H9 (cell line): Measurements from ENCODE around the gene TMEM245. TPM values are rescaled to one million over a fixed set of nuclear protein-coding genes. Genes with fewer than 3 reads are reported as not detected.

ENCODE experiments used
- DNase-seq: peaks from one replicate; pipeline ENCODE4 v3.0.0-alpha.2; 2017
- H2AFZ ChIP-seq: one replicate; pipeline ENCODE4 v1.6.1; 2013; ENCODE audit warnings: mild to moderate bottlenecking, low read length, control low read depth, moderate library complexity
- H2AK5ac ChIP-seq: 2 replicates; pipeline ENCODE4 v1.6.1; 2013; ENCODE audit warnings: low read length, control low read depth, mixed read lengths; ENCODE audit not compliant: insufficient read length
- H2BK120ac ChIP-seq: one replicate; pipeline ENCODE4 v1.6.1; 2013; ENCODE audit warnings: low read depth, mild to moderate bottlenecking, low read length, control low read depth, inconsistent platforms; ENCODE audit not compliant: poor library complexity, severe bottlenecking
- H2BK12ac ChIP-seq: 2 replicates; pipeline ENCODE4 v1.6.1; 2013; ENCODE audit warnings: low read length, control low read depth, mixed read lengths, low read depth; ENCODE audit not compliant: insufficient read length
- H2BK15ac ChIP-seq: 2 replicates; pipeline ENCODE4 v1.6.1; 2013; ENCODE audit warnings: low read depth, low read length, control low read depth
- H2BK20ac ChIP-seq: one replicate; pipeline ENCODE4 v1.6.1; 2013; ENCODE audit warnings: low read depth, mild to moderate bottlenecking, low read length, control low read depth, inconsistent platforms; ENCODE audit not compliant: poor library complexity, severe bottlenecking
- H2BK5ac ChIP-seq: 2 replicates; pipeline ENCODE4 v1.6.1; 2013; ENCODE audit warnings: low read length, control low read depth, mixed read lengths; ENCODE audit not compliant: insufficient read length
- H3K14ac ChIP-seq: 2 replicates; pipeline ENCODE4 v1.6.1; 2013; ENCODE audit warnings: low read length, control low read depth; ENCODE audit not compliant: insufficient read depth
- H3K18ac ChIP-seq: 2 replicates; pipeline ENCODE4 v1.6.1; 2013; ENCODE audit warnings: low read depth, mild to moderate bottlenecking, mixed read lengths, low read length, control low read depth; ENCODE audit not compliant: insufficient read length
- H3K23ac ChIP-seq: 2 replicates; pipeline ENCODE4 v1.6.1; 2013; ENCODE audit warnings: low read length, control low read depth, mixed read lengths, low read depth; ENCODE audit not compliant: insufficient read length
- H3K23me2 ChIP-seq: 2 replicates; pipeline ENCODE4 v1.6.1; 2013; ENCODE audit warnings: low read depth, mild to moderate bottlenecking, mixed read lengths, low read length, control low read depth; ENCODE audit not compliant: insufficient read length, poor library complexity, severe bottlenecking
- H3K27ac ChIP-seq: 2 replicates; pipeline ENCODE4 v1.5.1; 2013; ENCODE audit warnings: low read length, control low read depth, mixed read lengths, low read depth; ENCODE audit not compliant: insufficient read length
- H3K27me3 ChIP-seq: 2 replicates; pipeline ENCODE4 v1.6.1; 2013; ENCODE audit warnings: low read length, control low read depth, inconsistent platforms; ENCODE audit not compliant: insufficient read depth
- H3K4ac ChIP-seq: 2 replicates; pipeline ENCODE4 v1.6.1; 2013; ENCODE audit warnings: low read depth, mild to moderate bottlenecking, control low read depth, inconsistent platforms, low read length, moderate library complexity
- H3K4me1 ChIP-seq: 2 replicates; pipeline ENCODE4 v1.6.1; 2013; ENCODE audit warnings: low read length, control low read depth, inconsistent platforms; ENCODE audit not compliant: insufficient read depth
- H3K4me2 ChIP-seq: 2 replicates; pipeline ENCODE4 v1.6.1; 2013; ENCODE audit warnings: low read length, control low read depth, mixed read lengths; ENCODE audit not compliant: insufficient read length, insufficient read depth
- H3K56ac ChIP-seq: 2 replicates; pipeline ENCODE4 v1.6.1; 2013; ENCODE audit warnings: low read depth, mild to moderate bottlenecking, mixed read lengths, low read length, control low read depth; ENCODE audit not compliant: insufficient read length
- H3K79me1 ChIP-seq: 2 replicates; pipeline ENCODE4 v1.6.1; 2013; ENCODE audit warnings: low read depth, mild to moderate bottlenecking, moderate library complexity, low read length, control low read depth, inconsistent platforms; ENCODE audit not compliant: insufficient read depth, poor library complexity, severe bottlenecking
- H3K79me2 ChIP-seq: 2 replicates; pipeline ENCODE4 v1.6.1; 2013; ENCODE audit warnings: low read length, control low read depth, inconsistent platforms; ENCODE audit not compliant: insufficient read depth
- H3K9ac ChIP-seq: 2 replicates; pipeline ENCODE4 v1.6.1; 2013; ENCODE audit warnings: low read length, control low read depth, mixed read lengths; ENCODE audit not compliant: insufficient read length; ENCODE audit errors: extremely low read depth
- H3K9me3 ChIP-seq: one replicate; pipeline ENCODE4 v1.6.1; 2013; ENCODE audit warnings: low read depth, low read length, inconsistent platforms; ENCODE audit not compliant: control insufficient read depth
- H3T11ph ChIP-seq: one replicate; pipeline ENCODE4 v1.6.1; 2013; ENCODE audit warnings: mild to moderate bottlenecking, low read length, control low read depth, inconsistent platforms
- H4K20me1 ChIP-seq: one replicate; pipeline ENCODE4 v1.6.1; 2013; ENCODE audit not compliant: control insufficient read depth, insufficient read length, insufficient read depth
- H4K5ac ChIP-seq: 2 replicates; pipeline ENCODE4 v1.6.1; 2013; ENCODE audit warnings: low read depth, mild to moderate bottlenecking, mixed read lengths, low read length, control low read depth; ENCODE audit not compliant: insufficient read length
- H4K8ac ChIP-seq: replicated peaks from 2 replicates; pipeline ENCODE4 v1.6.1; 2013; ENCODE audit warnings: low read length, control low read depth, mixed read lengths, low read depth; ENCODE audit not compliant: insufficient read length
- H4K91ac ChIP-seq: 2 replicates; pipeline ENCODE4 v1.6.1; 2013; ENCODE audit warnings: low read depth, mild to moderate bottlenecking, moderate library complexity, mixed read lengths, low read length, control low read depth; ENCODE audit not compliant: insufficient read length
- H3K27ac Mint-ChIP-seq, 3 experiments: 2 replicates in 2 of 3; 3 replicates in 1 of 3; pipeline ENCODE4 v1.8.0; 2020 to 2021; ENCODE audit warnings: mixed read lengths in 3 of 3, mild to moderate bottlenecking in 1 of 3, moderate library complexity in 1 of 3
- H3K27me3 Mint-ChIP-seq: 2 replicates; pipeline ENCODE4 v1.8.0; 2021; ENCODE audit warnings: low read depth, mild to moderate bottlenecking, moderate library complexity, mixed read lengths
- H3K36me3 Mint-ChIP-seq, 3 experiments: 2 replicates in 2 of 3; 3 replicates in 1 of 3; pipeline ENCODE4 v1.8.0; 2020 to 2021; ENCODE audit warnings: low read depth in 3 of 3, mixed read lengths in 3 of 3; ENCODE audit not compliant: insufficient read depth in 1 of 3
- H3K4me1 Mint-ChIP-seq, 2 experiments: 2 replicates each; pipeline ENCODE4 v1.8.0; 2020; ENCODE audit warnings: mixed read lengths in 2 of 2
- H3K4me3 Mint-ChIP-seq, 2 experiments: 2 replicates in 1 of 2; 3 replicates in 1 of 2; pipeline ENCODE4 v1.8.0; 2020 to 2021; ENCODE audit warnings: mild to moderate bottlenecking in 2 of 2, mixed read lengths in 2 of 2, moderate library complexity in 1 of 2
- H3K9me3 Mint-ChIP-seq, 2 experiments: 2 replicates in 1 of 2; 3 replicates in 1 of 2; pipeline ENCODE4 v1.8.0; 2020; ENCODE audit warnings: mild to moderate bottlenecking in 2 of 2, mixed read lengths in 2 of 2, moderate library complexity in 1 of 2
- CTCF ChIP-seq: fragments of 200-600 bp; sonication (generic); conservative IDR thresholded peaks from 3 replicates; pipeline ENCODE4 v1.8.0; 2021; ENCODE audit warnings: antibody characterized with exemption, mild to moderate bottlenecking
- WGBS: extraction: QIAGEN DNeasy Blood & Tissue Kit; methylation state at CpG from one replicate; pipeline ENCODE4 v1.1.7; 2013; ENCODE audit warnings: missing lambda C conversion rate, low lambda C conversion rate, mixed read lengths; ENCODE audit not compliant: insufficient read length; ENCODE audit errors: extremely low coverage; 5-methylcytosine and 5-hydroxymethylcytosine counted together
- total RNA-seq: library from RNA; stranded (reverse); gene quantifications from 2 replicates; pipeline ENCODE4 v1.2.1, GENCODE V29; 2021

TMEM245 gene
- total RNA-seq, 1 experiment from 2014 or later, result 37.9 TPM

GRCh38 chr9:109063760-109064159, 56.0 kb downstream of the TMEM245 start:
- Histone ChIP-seq H3K4me1 (no peaks in the 10 kb centered on the region), H3K56ac (no peak overlapping the region), H2BK20ac (no peak overlapping the region), H3K4ac (no peak overlapping the region), H3K9ac (no peak overlapping the region), H2BK12ac (no peak overlapping the region), H3K27me3 (no peaks in the 10 kb centered on the region), H4K91ac (no peak overlapping the region), H2AK5ac (no peak overlapping the region), H3K14ac (no peak overlapping the region), H2BK5ac (no peak overlapping the region), H3K23ac (no peak overlapping the region), H3K79me1 (no peaks in the 10 kb centered on the region), H3K18ac (no peak overlapping the region), H2AFZ (no peak overlapping the region), H3K9me3 (no peaks in the 10 kb centered on the region), H3K79me2 (no peaks in the 10 kb centered on the region), H3T11ph (no peak overlapping the region), H2BK15ac (no peak overlapping the region), H3K23me2 (no peaks in the 10 kb centered on the region), H4K20me1 (no peaks in the 10 kb centered on the region), H3K27ac (no peak overlapping the region), H4K8ac (no peak overlapping the region), H2BK120ac (no peak overlapping the region), H4K5ac (no peak overlapping the region), H3K4me2 (no peak overlapping the region)
- no peaks in the 10 kb centered on the region for H3K4me1 Mint-ChIP-seq
- peaks cover 25 to 62% (median 55%) of the 10 kb centered on the region in 3 experiments; a peak in 6 of 7 replicates for H3K36me3 Mint-ChIP-seq
- H3K27ac Mint-ChIP-seq, result peak overlapping the region in 1 of 3 experiments; percentile 13; a peak in 1 of 7 replicates
- WGBS, result no CpG with 5 or more reads among the region's 2 CpGs
- H3K4me3 Mint-ChIP-seq, result no peak overlapping the region
- no peak for DNase-seq
- TF ChIP-seq CTCF, result no peak
- H3K27me3 Mint-ChIP-seq, result no peaks in the 10 kb centered on the region
- no peaks in the 10 kb centered on the region for H3K9me3 Mint-ChIP-seq
